ENCODE measurements around the gene FAM162A. TPM values are rescaled to one million over a fixed set of nuclear protein-coding genes. Genes with fewer than 3 reads are reported as not detected.

The FAM162A gene
- total and polyA plus RNA-seq, 9 of the 15 experiments (the other 6 are each of a cell fraction or from before 2014, with no cell fraction given), result 37.5 to 211 (median 101) TPM

DNA sequence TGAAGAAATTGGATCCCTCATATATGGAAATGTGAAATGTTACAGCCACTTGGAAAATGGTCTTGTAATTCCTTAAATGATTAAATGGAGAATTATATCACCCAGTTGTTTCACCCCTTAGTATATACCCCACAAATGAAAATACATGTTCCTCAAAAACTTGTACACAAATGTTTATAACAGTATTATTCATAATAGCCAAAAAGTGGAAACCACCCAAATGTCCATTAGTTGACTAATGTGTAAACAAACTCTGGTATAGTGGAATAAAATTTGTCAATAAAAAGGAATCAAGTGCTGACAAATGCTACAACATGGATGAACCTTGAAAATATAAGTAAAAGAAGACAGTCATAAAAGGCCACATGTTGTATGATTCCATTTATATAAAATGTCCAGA lies 12.5 kb downstream of the FAM162A start:
- FAIRE-seq, result no peak
- H3K4me1 ChIP-seq (replicated peaks in 1 of 2; ENCODE audit: control insufficient read depth in 2 of 2, insufficient read depth in 2 of 2, low read length in 2 of 2), result no peaks in the 10 kb centered on the region; a peak in 1 of 5 replicates
- no peak overlapping the region for H2AFZ ChIP-seq (ENCODE audit: low read depth, low read length)
- ATAC-seq, result no peak
- H3K79me2 ChIP-seq (ENCODE audit: control insufficient read depth, insufficient read depth, low read length), result peaks cover 27% of the 10 kb centered on the region
- in situ Hi-C loops (cut with MboI), result loop anchor here (10.0 kb wide), 1 partner anchor 288 kb away; the partner anchor contains the start of gene PARP14
- H3K27ac ChIP-seq (ENCODE audit: extremely low read depth, low read depth, low read length), result no peak overlapping the region
- no peaks in the 10 kb centered on the region for H3K27me3 ChIP-seq (ENCODE audit: control insufficient read depth in 2 of 2, insufficient read depth in 2 of 2, low read length in 2 of 2)
- peaks cover 21% of the 10 kb centered on the region; the same call in 2 of the 3 replicates for H3K36me3 ChIP-seq (ENCODE audit: control insufficient read depth, insufficient read depth, low read length)
- no peak for DNase-seq (ENCODE audit: extremely low read depth in 1 of 4, low spot score in 3 of 4)
- CTCF ChIA-PET (ENCODE audit: low intra/inter-chr PET ratio), result no interaction called here
- intact Hi-C loops (cut with micrococcal nuclease), result no loop called here
- no peaks in the 10 kb centered on the region for H3K9me1 ChIP-seq (ENCODE audit: control insufficient read depth, insufficient read depth, low read length)
- BruUV-seq (replicated peaks), result no TSS peak
- TF ChIP-seq XRCC3 (IDR thresholded peaks at IDR 0.05) (no peak), ZNF79 (CRISPR knock-in tag; IDR thresholded peaks at IDR 0.05; ENCODE audit: low read depth) (no peak)
- TF ChIP-seq, protein P1, sequence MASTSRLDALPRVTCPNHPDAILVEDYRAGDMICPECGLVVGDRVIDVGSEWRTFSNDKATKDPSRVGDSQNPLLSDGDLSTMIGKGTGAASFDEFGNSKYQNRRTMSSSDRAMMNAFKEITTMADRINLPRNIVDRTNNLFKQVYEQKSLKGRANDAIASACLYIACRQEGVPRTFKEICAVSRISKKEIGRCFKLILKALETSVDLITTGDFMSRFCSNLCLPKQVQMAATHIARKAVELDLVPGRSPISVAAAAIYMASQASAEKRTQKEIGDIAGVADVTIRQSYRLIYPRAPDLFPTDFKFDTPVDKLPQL (IDR thresholded peaks at IDR 0.05; ENCODE audit: extremely low read depth, insufficient read length), result no peak
- no peaks in the 10 kb centered on the region for H3K9me3 ChIP-seq (replicated peaks; ENCODE audit: control insufficient read depth, insufficient read depth, low read depth, low read length)
- H4K20me1 ChIP-seq (replicated peaks; ENCODE audit: control insufficient read depth, insufficient read depth, low read length), result no peaks in the 10 kb centered on the region
- H3K4me3 ChIP-seq, result no peak overlapping the region
- H3K4me2 ChIP-seq (ENCODE audit: insufficient read depth, low read length), result no peak overlapping the region
- no peak overlapping the region for H3K9ac ChIP-seq (ENCODE audit: insufficient read depth in 1 of 2, low read depth in 2 of 2, low read length in 2 of 2)
- POLR2A ChIA-PET, result no interaction called here

DNA sequence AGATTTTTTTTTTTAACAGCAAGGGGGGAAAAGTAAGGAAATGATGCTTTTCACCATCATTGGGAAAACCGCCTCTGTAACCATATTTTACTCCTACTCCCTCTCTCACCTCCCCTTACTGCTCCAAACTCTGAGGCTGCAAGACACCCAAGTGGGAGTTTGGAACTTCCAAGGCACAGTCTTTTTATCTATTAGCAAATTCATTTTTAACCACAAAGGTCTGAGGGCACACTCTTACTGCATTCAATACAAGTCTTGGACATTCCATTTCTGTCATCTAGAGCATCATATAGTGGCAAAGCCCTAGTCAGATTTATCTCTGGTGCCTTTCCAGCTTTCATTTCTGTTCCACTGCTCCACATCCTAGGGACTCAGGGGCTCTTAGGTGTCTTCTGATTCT lies 13.2 kb downstream of the FAM162A start:
- in situ Hi-C loops (cut with MboI) (loop anchor here (10.0 kb wide), 1 partner anchor 288 kb away; the partner anchor contains the start of gene PARP14), intact Hi-C loops (cut with micrococcal nuclease) (no loop called here)

More for the DNA sequence above, 13.2 kb downstream of the FAM162A start:
- Histone ChIP-seq H3K27ac (ENCODE audit: extremely low read depth, low read depth, low read length) (no peak overlapping the region), H2AFZ (ENCODE audit: low read depth, low read length) (no peak overlapping the region), H3K4me1 (replicated peaks in 1 of 2; ENCODE audit: control insufficient read depth in 2 of 2, insufficient read depth in 2 of 2, low read length in 2 of 2) (no peaks in the 10 kb centered on the region; a peak in 1 of 5 replicates), H3K9me1 (ENCODE audit: control insufficient read depth, insufficient read depth, low read length) (no peaks in the 10 kb centered on the region), H3K4me3 (no peak overlapping the region), H3K79me2 (ENCODE audit: control insufficient read depth, insufficient read depth, low read length) (peaks cover 21% of the 10 kb centered on the region), H3K36me3 (ENCODE audit: control insufficient read depth, insufficient read depth, low read length) (peaks cover 14% of the 10 kb centered on the region; the same call in 2 of the 3 replicates), H3K27me3 (ENCODE audit: control insufficient read depth in 2 of 2, insufficient read depth in 2 of 2, low read length in 2 of 2) (no peaks in the 10 kb centered on the region), H4K20me1 (replicated peaks; ENCODE audit: control insufficient read depth, insufficient read depth, low read length) (no peaks in the 10 kb centered on the region), H3K9ac (ENCODE audit: insufficient read depth in 1 of 2, low read depth in 2 of 2, low read length in 2 of 2) (no peak overlapping the region), H3K4me2 (ENCODE audit: insufficient read depth, low read length) (no peak overlapping the region), H3K9me3 (replicated peaks; ENCODE audit: control insufficient read depth, insufficient read depth, low read depth, low read length) (no peaks in the 10 kb centered on the region)
- POLR2A ChIA-PET, result no interaction called here
- BruUV-seq (replicated peaks), result no TSS peak
- no peak for DNase-seq (ENCODE audit: extremely low read depth in 1 of 4, low spot score in 3 of 4)
- TF ChIP-seq MTA2 (IDR thresholded peaks at IDR 0.05; ENCODE audit: low read depth), result no peak
- TF ChIP-seq, protein P2, sequence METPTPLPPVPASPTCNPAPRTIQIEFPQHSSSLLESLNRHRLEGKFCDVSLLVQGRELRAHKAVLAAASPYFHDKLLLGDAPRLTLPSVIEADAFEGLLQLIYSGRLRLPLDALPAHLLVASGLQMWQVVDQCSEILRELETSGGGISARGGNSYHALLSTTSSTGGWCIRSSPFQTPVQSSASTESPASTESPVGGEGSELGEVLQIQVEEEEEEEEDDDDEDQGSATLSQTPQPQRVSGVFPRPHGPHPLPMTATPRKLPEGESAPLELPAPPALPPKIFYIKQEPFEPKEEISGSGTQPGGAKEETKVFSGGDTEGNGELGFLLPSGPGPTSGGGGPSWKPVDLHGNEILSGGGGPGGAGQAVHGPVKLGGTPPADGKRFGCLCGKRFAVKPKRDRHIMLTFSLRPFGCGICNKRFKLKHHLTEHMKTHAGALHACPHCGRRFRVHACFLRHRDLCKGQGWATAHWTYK (CRISPR knock-in tag; IDR thresholded peaks at IDR 0.05), result no peak
- TF ChIP-seq, protein P3, sequence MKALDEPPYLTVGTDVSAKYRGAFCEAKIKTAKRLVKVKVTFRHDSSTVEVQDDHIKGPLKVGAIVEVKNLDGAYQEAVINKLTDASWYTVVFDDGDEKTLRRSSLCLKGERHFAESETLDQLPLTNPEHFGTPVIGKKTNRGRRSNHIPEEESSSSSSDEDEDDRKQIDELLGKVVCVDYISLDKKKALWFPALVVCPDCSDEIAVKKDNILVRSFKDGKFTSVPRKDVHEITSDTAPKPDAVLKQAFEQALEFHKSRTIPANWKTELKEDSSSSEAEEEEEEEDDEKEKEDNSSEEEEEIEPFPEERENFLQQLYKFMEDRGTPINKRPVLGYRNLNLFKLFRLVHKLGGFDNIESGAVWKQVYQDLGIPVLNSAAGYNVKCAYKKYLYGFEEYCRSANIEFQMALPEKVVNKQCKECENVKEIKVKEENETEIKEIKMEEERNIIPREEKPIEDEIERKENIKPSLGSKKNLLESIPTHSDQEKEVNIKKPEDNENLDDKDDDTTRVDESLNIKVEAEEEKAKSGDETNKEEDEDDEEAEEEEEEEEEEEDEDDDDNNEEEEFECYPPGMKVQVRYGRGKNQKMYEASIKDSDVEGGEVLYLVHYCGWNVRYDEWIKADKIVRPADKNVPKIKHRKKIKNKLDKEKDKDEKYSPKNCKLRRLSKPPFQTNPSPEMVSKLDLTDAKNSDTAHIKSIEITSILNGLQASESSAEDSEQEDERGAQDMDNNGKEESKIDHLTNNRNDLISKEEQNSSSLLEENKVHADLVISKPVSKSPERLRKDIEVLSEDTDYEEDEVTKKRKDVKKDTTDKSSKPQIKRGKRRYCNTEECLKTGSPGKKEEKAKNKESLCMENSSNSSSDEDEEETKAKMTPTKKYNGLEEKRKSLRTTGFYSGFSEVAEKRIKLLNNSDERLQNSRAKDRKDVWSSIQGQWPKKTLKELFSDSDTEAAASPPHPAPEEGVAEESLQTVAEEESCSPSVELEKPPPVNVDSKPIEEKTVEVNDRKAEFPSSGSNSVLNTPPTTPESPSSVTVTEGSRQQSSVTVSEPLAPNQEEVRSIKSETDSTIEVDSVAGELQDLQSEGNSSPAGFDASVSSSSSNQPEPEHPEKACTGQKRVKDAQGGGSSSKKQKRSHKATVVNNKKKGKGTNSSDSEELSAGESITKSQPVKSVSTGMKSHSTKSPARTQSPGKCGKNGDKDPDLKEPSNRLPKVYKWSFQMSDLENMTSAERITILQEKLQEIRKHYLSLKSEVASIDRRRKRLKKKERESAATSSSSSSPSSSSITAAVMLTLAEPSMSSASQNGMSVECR (CRISPR knock-in tag; IDR thresholded peaks at IDR 0.05), result no peak
- TF ChIP-seq, protein P4, sequence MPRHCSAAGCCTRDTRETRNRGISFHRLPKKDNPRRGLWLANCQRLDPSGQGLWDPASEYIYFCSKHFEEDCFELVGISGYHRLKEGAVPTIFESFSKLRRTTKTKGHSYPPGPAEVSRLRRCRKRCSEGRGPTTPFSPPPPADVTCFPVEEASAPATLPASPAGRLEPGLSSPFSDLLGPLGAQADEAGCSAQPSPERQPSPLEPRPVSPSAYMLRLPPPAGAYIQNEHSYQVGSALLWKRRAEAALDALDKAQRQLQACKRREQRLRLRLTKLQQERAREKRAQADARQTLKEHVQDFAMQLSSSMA (CRISPR knock-in tag; IDR thresholded peaks at IDR 0.05), result no peak
- TF ChIP-seq TCF7L2 (IDR thresholded peaks at IDR 0.05; ENCODE audit: low read depth, low read length), result no peak
- WGBS (ENCODE audit: insufficient coverage, low coverage, missing lambda C conversion rate), result 100% methylated on average over 1 of the region's 1 CpG
- no peak for FAIRE-seq
- ATAC-seq, result no peak
- CTCF ChIA-PET (ENCODE audit: low intra/inter-chr PET ratio), result no interaction called here

All from K562 (cell line).